H1 (cell line): ENCODE data around the gene STX5. TPM values are rescaled to one million over a fixed set of nuclear protein-coding genes. Genes with fewer than 3 reads are reported as not detected.
"Not testable (repeated sequence)": the region's sequence is repeated elsewhere in the genome, so short reads cannot be mapped to it uniquely, and the experiment has no call there.

Experiments used
- CTCF ChIA-PET: fragments of 300-600 bp; sonication (Branson Sonifier 250); formaldehyde crosslinking; loops from one replicate; lab custom pipeline; 2021; ENCODE audit not compliant: partially characterized antibody; lab: Charles Lee
- POLR2A ChIA-PET: fragments of 300-600 bp; sonication (Branson Sonifier 250); formaldehyde crosslinking; loops from one replicate; lab custom pipeline; 2021; ENCODE audit warnings: inconsistent platforms; ENCODE audit not compliant: partially characterized antibody; lab: Charles Lee
- DNase-seq, 2 experiments: peaks; one replicate each; pipeline versions ENCODE4 v3.0.0 to v3.0.0-alpha.2; 2010 to 2022; ENCODE audit warnings: low spot score in 2 of 2, low read depth in 1 of 2, mixed read lengths in 1 of 2
- FAIRE-seq: peaks from 2 replicates; lab custom pipeline; 2011; peaks lifted over from hg19 to GRCh38; lab: Jason Lieb, UNC
- H2AFZ ChIP-seq: 2 replicates; pipeline ENCODE4 v1.8.1; 2012; ENCODE audit warnings: low read length, inconsistent platforms
- H2AK5ac ChIP-seq: 2 replicates; pipeline ENCODE4 v1.6.1; 2013; ENCODE audit warnings: low read depth, low read length
- H2BK120ac ChIP-seq: replicated peaks from 2 replicates; pipeline ENCODE3; 2013; ENCODE audit warnings: low read depth, low read length, inconsistent platforms
- H2BK12ac ChIP-seq: 2 replicates; pipeline ENCODE4 v1.6.1; 2013; ENCODE audit warnings: low read depth, low read length
- H2BK15ac ChIP-seq: 2 replicates; pipeline ENCODE4 v1.6.1; 2013; ENCODE audit warnings: low read length
- H2BK20ac ChIP-seq: 2 replicates; pipeline ENCODE4 v1.6.1; 2013; ENCODE audit warnings: low read length
- H2BK5ac ChIP-seq: 2 replicates; pipeline ENCODE4 v1.6.1; 2013; ENCODE audit warnings: low read depth, low read length
- H3K14ac ChIP-seq: 2 replicates; pipeline ENCODE4 v1.6.1; 2013; ENCODE audit warnings: inconsistent platforms; ENCODE audit not compliant: insufficient read length
- H3K18ac ChIP-seq: 2 replicates; pipeline ENCODE4 v1.6.1; 2013; ENCODE audit warnings: low read length; ENCODE audit errors: extremely low read depth
- H3K23ac ChIP-seq: 2 replicates; pipeline ENCODE4 v1.6.1; 2013; ENCODE audit warnings: inconsistent platforms; ENCODE audit not compliant: insufficient read length
- H3K23me2 ChIP-seq: 2 replicates; pipeline ENCODE4 v1.6.1; 2013; ENCODE audit warnings: low read depth, low read length
- H3K27ac ChIP-seq: 2 replicates; pipeline ENCODE4 v1.6.1; 2011; ENCODE audit warnings: low read depth, low read length, inconsistent platforms
- H3K27me3 ChIP-seq, 4 experiments: replicated peaks in 1 of 4; 1 replicate in 1 of 4; 2 replicates in 3 of 4; pipeline versions ENCODE4 v1.6.1 to v1.8.1; 2011 to 2013; ENCODE audit warnings: low read length in 3 of 4, mild to moderate bottlenecking in 3 of 4, inconsistent platforms in 2 of 4, mixed read lengths in 2 of 4, moderate library complexity in 1 of 4; ENCODE audit not compliant: control insufficient read depth in 3 of 4, insufficient read depth in 3 of 4; ENCODE audit errors: extremely low read depth in 1 of 4
- H3K36me3 ChIP-seq, 4 experiments: 2 replicates each; pipeline versions ENCODE4 v1.6.1 to v1.8.1; 2011 to 2013; ENCODE audit warnings: mild to moderate bottlenecking in 4 of 4, low read length in 3 of 4, moderate library complexity in 2 of 4, control low read depth in 1 of 4, inconsistent platforms in 1 of 4; ENCODE audit not compliant: insufficient read depth in 4 of 4, control insufficient read depth in 2 of 4
- H3K4ac ChIP-seq: replicated peaks from 2 replicates; pipeline ENCODE3; 2013; ENCODE audit warnings: low read length, low read depth, mixed read lengths, inconsistent platforms; ENCODE audit not compliant: insufficient read length
- H3K4me1 ChIP-seq, 4 experiments: replicated peaks in 1 of 4; 1 replicate in 1 of 4; 2 replicates in 3 of 4; pipeline versions ENCODE4 v1.6.1 to v1.8.1; 2011 to 2013; ENCODE audit warnings: low read length in 3 of 4, inconsistent platforms in 2 of 4, mixed read lengths in 1 of 4; ENCODE audit not compliant: insufficient read depth in 4 of 4, control insufficient read depth in 3 of 4
- H3K4me2 ChIP-seq, 2 experiments: 2 replicates each; pipeline versions ENCODE4 v1.6.1 to v1.8.1; 2011 to 2013; ENCODE audit warnings: low read depth in 2 of 2, low read length in 2 of 2, control low read depth in 1 of 2, inconsistent platforms in 1 of 2, mild to moderate bottlenecking in 1 of 2; ENCODE audit not compliant: insufficient read depth in 1 of 2
- H3K4me3 ChIP-seq, 4 experiments: fragments of 200-600, 300-600 bp in 1 of 4; sonication (generic), shearing (Covaris generic), sonication (Bioruptor Twin) in 1 of 4; 2 replicates each; pipeline versions ENCODE4 v1.5.1 to v1.8.1; 2011 to 2016; ENCODE audit warnings: low read length in 4 of 4, low read depth in 3 of 4, control low read depth in 2 of 4, inconsistent platforms in 2 of 4, mild to moderate bottlenecking in 2 of 4, mixed read lengths in 1 of 4, moderate library complexity in 1 of 4; ENCODE audit not compliant: insufficient read depth in 2 of 4; ENCODE audit errors: extremely low read depth in 1 of 4
- H3K56ac ChIP-seq: replicated peaks from 2 replicates; pipeline ENCODE3; 2013; ENCODE audit warnings: low read depth, mild to moderate bottlenecking, mixed read lengths, low read length, inconsistent platforms; ENCODE audit not compliant: insufficient read length
- H3K79me1 ChIP-seq: 2 replicates; pipeline ENCODE4 v1.6.1; 2013; ENCODE audit warnings: low read depth, low read length, control low read depth
- H3K79me2 ChIP-seq, 2 experiments: 2 replicates each; pipeline versions ENCODE4 v1.6.1 to v1.8.1; 2012 to 2013; ENCODE audit warnings: low read length in 2 of 2, mild to moderate bottlenecking in 2 of 2, inconsistent platforms in 1 of 2; ENCODE audit not compliant: insufficient read depth in 2 of 2, control insufficient read depth in 1 of 2
- H3K9ac ChIP-seq, 4 experiments: replicated peaks in 1 of 4; 1 replicate in 1 of 4; 2 replicates in 3 of 4; pipeline versions ENCODE4 v1.6.1 to v1.8.1; 2011 to 2013; ENCODE audit warnings: low read depth in 3 of 4, low read length in 3 of 4, control low read depth in 2 of 4, mild to moderate bottlenecking in 2 of 4, moderate library complexity in 2 of 4, inconsistent platforms in 1 of 4; ENCODE audit errors: extremely low read depth in 1 of 4
- H3K9me3 ChIP-seq, 2 experiments: 2 replicates each; pipeline versions ENCODE4 v1.6.1 to v1.8.1; 2012 to 2013; ENCODE audit warnings: mild to moderate bottlenecking in 2 of 2, moderate library complexity in 2 of 2, control low read depth in 1 of 2, inconsistent platforms in 1 of 2, low read depth in 1 of 2, low read length in 1 of 2, mixed read lengths in 1 of 2; ENCODE audit not compliant: insufficient read depth in 2 of 2
- H4K20me1 ChIP-seq, 2 experiments: replicated peaks in 1 of 2; 2 replicates each; pipeline versions ENCODE3 to v1.8.1; 2011 to 2013; ENCODE audit warnings: inconsistent platforms in 2 of 2, low read length in 2 of 2, mild to moderate bottlenecking in 1 of 2; ENCODE audit not compliant: insufficient read depth in 2 of 2, control insufficient read depth in 1 of 2
- H4K5ac ChIP-seq: 2 replicates; pipeline ENCODE4 v1.6.1; 2013; ENCODE audit warnings: low read length, low read depth, mixed read lengths, inconsistent platforms; ENCODE audit not compliant: insufficient read length
- H4K8ac ChIP-seq: 2 replicates; pipeline ENCODE4 v1.8.0; 2013; ENCODE audit warnings: mild to moderate bottlenecking, moderate library complexity, low read length, inconsistent platforms; ENCODE audit not compliant: insufficient read depth; ENCODE audit errors: extremely low read depth
- H4K91ac ChIP-seq: replicated peaks from 2 replicates; pipeline ENCODE3; 2013; ENCODE audit warnings: low read length, mixed read lengths, inconsistent platforms; ENCODE audit not compliant: insufficient read length
- WGBS, 2 experiments: shearing (Covaris generic) in 1 of 2; methylation state at CpG; one replicate each; pipeline versions ENCODE4 v1.1.6 to v1.1.7; 2013 to 2015; ENCODE audit warnings: low lambda C conversion rate in 2 of 2, mixed read lengths in 2 of 2, inconsistent platforms in 1 of 2, low coverage in 1 of 2, missing lambda C conversion rate in 1 of 2; ENCODE audit not compliant: insufficient replicate concordance in 2 of 2, insufficient coverage in 1 of 2, insufficient read length in 1 of 2; ENCODE audit errors: extremely low coverage in 1 of 2, missing lambda C conversion rate in 1 of 2; 5-methylcytosine and 5-hydroxymethylcytosine counted together
- polyA plus RNA-seq, 7 experiments: library from polyadenylated mRNA; depleted of rRNA in 3 of 7; stranded (reverse) in 5 of 7; unstranded in 2 of 7; fragments of >200 nt in 5 of 7; fragments of 200-250 nt in 2 of 7; gene quantifications; 1 replicate in 5 of 7; 2 replicates in 1 of 7; 4 replicates in 1 of 7; pipeline versions ENCODE4 v1.2.1 to v1.2.3, GENCODE V29; 2011 to 2013; ENCODE audit warnings: missing spikeins in 2 of 7, mixed read lengths in 2 of 7
- total RNA-seq: library from RNA; stranded (reverse); fragmentation: NEBNext Ultra II Directional; extraction: Animal tissue kit (Norgen Biotek cat#: 25700); gene quantifications from 2 replicates; pipeline ENCODE4 v1.2.1, GENCODE V29; 2021

The STX5 gene
- total and polyA plus RNA-seq, 2 of the 8 experiments (the other 6 are each of a cell fraction or from before 2014, with no cell fraction given): 24.2 to 28.5 TPM

DNA sequence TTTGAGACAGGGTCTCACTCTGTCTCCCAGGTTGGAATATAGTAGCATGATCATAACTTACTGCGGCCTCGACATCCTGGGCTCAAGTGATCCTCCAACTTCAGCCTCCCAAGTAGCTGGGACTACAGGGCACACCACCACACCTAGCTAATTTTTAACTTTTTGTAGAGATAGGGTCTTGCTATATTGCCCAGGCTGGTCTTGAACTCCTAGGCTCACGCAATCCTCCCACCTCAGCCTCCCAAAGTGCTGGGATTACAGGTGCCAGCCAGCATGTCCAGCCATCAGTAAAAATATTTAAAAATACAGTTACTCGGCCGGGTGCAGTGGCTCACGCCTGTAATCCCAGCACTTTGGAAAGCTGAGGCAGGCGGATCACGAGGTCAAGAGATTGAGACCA, 3.7 kb downstream of the STX5 start:
- not testable (repeated sequence) for H3K9ac ChIP-seq, H4K91ac ChIP-seq, H2BK5ac ChIP-seq, H2BK120ac ChIP-seq, H4K20me1 ChIP-seq, H2BK15ac ChIP-seq, H2AFZ ChIP-seq, H3K4ac ChIP-seq, H3K56ac ChIP-seq, H3K9me3 ChIP-seq, H3K4me2 ChIP-seq, H4K5ac ChIP-seq, H2BK12ac ChIP-seq, H3K4me3 ChIP-seq, H3K14ac ChIP-seq, H2BK20ac ChIP-seq, DNase-seq, H4K8ac ChIP-seq, H3K79me1 ChIP-seq, FAIRE-seq, H3K18ac ChIP-seq, H3K23me2 ChIP-seq, H3K23ac ChIP-seq, H3K27ac ChIP-seq, H2AK5ac ChIP-seq, H3K27me3 ChIP-seq
- ChIA-PET POLR2A (interaction anchor here (1.0 to 13.8 kb wide), 12 partner anchors 9 to 84 kb away, joined by 3 to 398 read pairs (median 11); partner anchors contain the start of genes NXF1, SLC3A2, TMEM223 and WDR74), CTCF (interaction anchor here (0.8 to 2.5 kb wide), 6 partner anchors 12 to 56 kb away, joined by 3 to 9 read pairs (median 4); partner anchors contain the start of gene TMEM179B)
- H3K4me1 ChIP-seq: peaks cover 0 to 10% (median under 1%) of the 10 kb centered on the region in 4 experiments; a peak in 1 of 7 replicates
- WGBS, 2 experiments: 92% methylated on average over 8 of the region's 8 CpGs; no CpG with 5 or more reads in 1 of the 2 experiments
- H3K36me3 ChIP-seq: peaks cover 14 to 34% (median 28%) of the 10 kb centered on the region in 4 experiments
- peaks cover 7 to 19% of the 10 kb centered on the region in 2 experiments; a peak in 3 of 4 replicates for H3K79me2 ChIP-seq
